H9 (cell line): ENCODE data around the gene SAG. TPM values are rescaled to one million over a fixed set of nuclear protein-coding genes. Genes with fewer than 3 reads are reported as not detected.

Source experiments
- DNase-seq: peaks from one replicate; pipeline ENCODE4 v3.0.0-alpha.2; 2017
- H2AFZ ChIP-seq: one replicate; pipeline ENCODE4 v1.6.1; 2013; ENCODE audit warnings: mild to moderate bottlenecking, low read length, control low read depth, moderate library complexity
- H2AK5ac ChIP-seq: 2 replicates; pipeline ENCODE4 v1.6.1; 2013; ENCODE audit warnings: low read length, control low read depth, mixed read lengths; ENCODE audit not compliant: insufficient read length
- H2BK120ac ChIP-seq: one replicate; pipeline ENCODE4 v1.6.1; 2013; ENCODE audit warnings: low read depth, mild to moderate bottlenecking, low read length, control low read depth, inconsistent platforms; ENCODE audit not compliant: poor library complexity, severe bottlenecking
- H2BK12ac ChIP-seq: 2 replicates; pipeline ENCODE4 v1.6.1; 2013; ENCODE audit warnings: low read length, control low read depth, mixed read lengths, low read depth; ENCODE audit not compliant: insufficient read length
- H2BK15ac ChIP-seq: 2 replicates; pipeline ENCODE4 v1.6.1; 2013; ENCODE audit warnings: low read depth, low read length, control low read depth
- H2BK20ac ChIP-seq: one replicate; pipeline ENCODE4 v1.6.1; 2013; ENCODE audit warnings: low read depth, mild to moderate bottlenecking, low read length, control low read depth, inconsistent platforms; ENCODE audit not compliant: poor library complexity, severe bottlenecking
- H2BK5ac ChIP-seq: 2 replicates; pipeline ENCODE4 v1.6.1; 2013; ENCODE audit warnings: low read length, control low read depth, mixed read lengths; ENCODE audit not compliant: insufficient read length
- H3K14ac ChIP-seq: 2 replicates; pipeline ENCODE4 v1.6.1; 2013; ENCODE audit warnings: low read length, control low read depth; ENCODE audit not compliant: insufficient read depth
- H3K18ac ChIP-seq: 2 replicates; pipeline ENCODE4 v1.6.1; 2013; ENCODE audit warnings: low read depth, mild to moderate bottlenecking, mixed read lengths, low read length, control low read depth; ENCODE audit not compliant: insufficient read length
- H3K23ac ChIP-seq: 2 replicates; pipeline ENCODE4 v1.6.1; 2013; ENCODE audit warnings: low read length, control low read depth, mixed read lengths, low read depth; ENCODE audit not compliant: insufficient read length
- H3K23me2 ChIP-seq: 2 replicates; pipeline ENCODE4 v1.6.1; 2013; ENCODE audit warnings: low read depth, mild to moderate bottlenecking, mixed read lengths, low read length, control low read depth; ENCODE audit not compliant: insufficient read length, poor library complexity, severe bottlenecking
- H3K27ac ChIP-seq: 2 replicates; pipeline ENCODE4 v1.5.1; 2013; ENCODE audit warnings: low read length, control low read depth, mixed read lengths, low read depth; ENCODE audit not compliant: insufficient read length
- H3K27me3 ChIP-seq: 2 replicates; pipeline ENCODE4 v1.6.1; 2013; ENCODE audit warnings: low read length, control low read depth, inconsistent platforms; ENCODE audit not compliant: insufficient read depth
- H3K4ac ChIP-seq: 2 replicates; pipeline ENCODE4 v1.6.1; 2013; ENCODE audit warnings: low read depth, mild to moderate bottlenecking, control low read depth, inconsistent platforms, low read length, moderate library complexity
- H3K4me1 ChIP-seq: 2 replicates; pipeline ENCODE4 v1.6.1; 2013; ENCODE audit warnings: low read length, control low read depth, inconsistent platforms; ENCODE audit not compliant: insufficient read depth
- H3K4me2 ChIP-seq: 2 replicates; pipeline ENCODE4 v1.6.1; 2013; ENCODE audit warnings: low read length, control low read depth, mixed read lengths; ENCODE audit not compliant: insufficient read length, insufficient read depth
- H3K56ac ChIP-seq: 2 replicates; pipeline ENCODE4 v1.6.1; 2013; ENCODE audit warnings: low read depth, mild to moderate bottlenecking, mixed read lengths, low read length, control low read depth; ENCODE audit not compliant: insufficient read length
- H3K79me1 ChIP-seq: 2 replicates; pipeline ENCODE4 v1.6.1; 2013; ENCODE audit warnings: low read depth, mild to moderate bottlenecking, moderate library complexity, low read length, control low read depth, inconsistent platforms; ENCODE audit not compliant: insufficient read depth, poor library complexity, severe bottlenecking
- H3K79me2 ChIP-seq: 2 replicates; pipeline ENCODE4 v1.6.1; 2013; ENCODE audit warnings: low read length, control low read depth, inconsistent platforms; ENCODE audit not compliant: insufficient read depth
- H3K9ac ChIP-seq: 2 replicates; pipeline ENCODE4 v1.6.1; 2013; ENCODE audit warnings: low read length, control low read depth, mixed read lengths; ENCODE audit not compliant: insufficient read length; ENCODE audit errors: extremely low read depth
- H3K9me3 ChIP-seq: one replicate; pipeline ENCODE4 v1.6.1; 2013; ENCODE audit warnings: low read depth, low read length, inconsistent platforms; ENCODE audit not compliant: control insufficient read depth
- H3T11ph ChIP-seq: one replicate; pipeline ENCODE4 v1.6.1; 2013; ENCODE audit warnings: mild to moderate bottlenecking, low read length, control low read depth, inconsistent platforms
- H4K20me1 ChIP-seq: one replicate; pipeline ENCODE4 v1.6.1; 2013; ENCODE audit not compliant: control insufficient read depth, insufficient read length, insufficient read depth
- H4K5ac ChIP-seq: 2 replicates; pipeline ENCODE4 v1.6.1; 2013; ENCODE audit warnings: low read depth, mild to moderate bottlenecking, mixed read lengths, low read length, control low read depth; ENCODE audit not compliant: insufficient read length
- H4K8ac ChIP-seq: replicated peaks from 2 replicates; pipeline ENCODE4 v1.6.1; 2013; ENCODE audit warnings: low read length, control low read depth, mixed read lengths, low read depth; ENCODE audit not compliant: insufficient read length
- H4K91ac ChIP-seq: 2 replicates; pipeline ENCODE4 v1.6.1; 2013; ENCODE audit warnings: low read depth, mild to moderate bottlenecking, moderate library complexity, mixed read lengths, low read length, control low read depth; ENCODE audit not compliant: insufficient read length
- H3K27ac Mint-ChIP-seq, 3 experiments: 2 replicates in 2 of 3; 3 replicates in 1 of 3; pipeline ENCODE4 v1.8.0; 2020 to 2021; ENCODE audit warnings: mixed read lengths in 3 of 3, mild to moderate bottlenecking in 1 of 3, moderate library complexity in 1 of 3
- H3K27me3 Mint-ChIP-seq: 2 replicates; pipeline ENCODE4 v1.8.0; 2021; ENCODE audit warnings: low read depth, mild to moderate bottlenecking, moderate library complexity, mixed read lengths
- H3K36me3 Mint-ChIP-seq, 3 experiments: 2 replicates in 2 of 3; 3 replicates in 1 of 3; pipeline ENCODE4 v1.8.0; 2020 to 2021; ENCODE audit warnings: low read depth in 3 of 3, mixed read lengths in 3 of 3; ENCODE audit not compliant: insufficient read depth in 1 of 3
- H3K4me1 Mint-ChIP-seq, 2 experiments: 2 replicates each; pipeline ENCODE4 v1.8.0; 2020; ENCODE audit warnings: mixed read lengths in 2 of 2
- H3K4me3 Mint-ChIP-seq, 2 experiments: 2 replicates in 1 of 2; 3 replicates in 1 of 2; pipeline ENCODE4 v1.8.0; 2020 to 2021; ENCODE audit warnings: mild to moderate bottlenecking in 2 of 2, mixed read lengths in 2 of 2, moderate library complexity in 1 of 2
- H3K9me3 Mint-ChIP-seq, 2 experiments: 2 replicates in 1 of 2; 3 replicates in 1 of 2; pipeline ENCODE4 v1.8.0; 2020; ENCODE audit warnings: mild to moderate bottlenecking in 2 of 2, mixed read lengths in 2 of 2, moderate library complexity in 1 of 2
- WGBS: extraction: QIAGEN DNeasy Blood & Tissue Kit; methylation state at CpG from one replicate; pipeline ENCODE4 v1.1.7; 2013; ENCODE audit warnings: missing lambda C conversion rate, low lambda C conversion rate, mixed read lengths; ENCODE audit not compliant: insufficient read length; ENCODE audit errors: extremely low coverage; 5-methylcytosine and 5-hydroxymethylcytosine counted together
- total RNA-seq: library from RNA; stranded (reverse); gene quantifications from 2 replicates; pipeline ENCODE4 v1.2.1, GENCODE V29; 2021
- TF ChIP-seq, protein P1 (sequence below): fragments of 200-600 bp; sonication (generic); conservative IDR thresholded peaks from 3 replicates; pipeline ENCODE4 v1.8.0; 2021; ENCODE audit warnings: antibody characterized with exemption, mild to moderate bottlenecking

Gene SAG
- total RNA-seq, 1 experiment from 2014 or later: not detected

DNA sequence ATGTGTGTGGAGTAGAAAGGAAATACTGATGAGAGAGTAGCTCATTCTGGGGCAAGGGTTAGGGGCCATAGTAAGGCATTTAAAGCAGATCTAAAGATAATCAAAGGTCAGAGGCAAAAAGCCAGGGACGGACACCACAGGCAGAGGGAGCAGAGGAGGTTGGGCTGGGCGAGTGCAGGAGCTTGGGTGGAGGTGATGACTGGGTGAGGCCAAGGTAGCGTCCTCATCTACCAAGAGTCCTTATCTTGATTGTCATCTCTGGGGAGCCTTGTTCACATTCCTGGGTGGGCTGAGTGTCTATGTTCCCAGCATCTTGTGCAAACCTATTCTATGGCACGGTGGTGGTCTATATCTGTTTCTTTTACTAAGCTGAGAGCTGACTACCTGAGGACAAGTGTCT, 26.1 kb upstream of the SAG start:
- no peak overlapping the region for H2AFZ ChIP-seq
- H3T11ph ChIP-seq: no peak overlapping the region
- H3K4me1 ChIP-seq: no peaks in the 10 kb centered on the region
- TF ChIP-seq, protein P1, sequence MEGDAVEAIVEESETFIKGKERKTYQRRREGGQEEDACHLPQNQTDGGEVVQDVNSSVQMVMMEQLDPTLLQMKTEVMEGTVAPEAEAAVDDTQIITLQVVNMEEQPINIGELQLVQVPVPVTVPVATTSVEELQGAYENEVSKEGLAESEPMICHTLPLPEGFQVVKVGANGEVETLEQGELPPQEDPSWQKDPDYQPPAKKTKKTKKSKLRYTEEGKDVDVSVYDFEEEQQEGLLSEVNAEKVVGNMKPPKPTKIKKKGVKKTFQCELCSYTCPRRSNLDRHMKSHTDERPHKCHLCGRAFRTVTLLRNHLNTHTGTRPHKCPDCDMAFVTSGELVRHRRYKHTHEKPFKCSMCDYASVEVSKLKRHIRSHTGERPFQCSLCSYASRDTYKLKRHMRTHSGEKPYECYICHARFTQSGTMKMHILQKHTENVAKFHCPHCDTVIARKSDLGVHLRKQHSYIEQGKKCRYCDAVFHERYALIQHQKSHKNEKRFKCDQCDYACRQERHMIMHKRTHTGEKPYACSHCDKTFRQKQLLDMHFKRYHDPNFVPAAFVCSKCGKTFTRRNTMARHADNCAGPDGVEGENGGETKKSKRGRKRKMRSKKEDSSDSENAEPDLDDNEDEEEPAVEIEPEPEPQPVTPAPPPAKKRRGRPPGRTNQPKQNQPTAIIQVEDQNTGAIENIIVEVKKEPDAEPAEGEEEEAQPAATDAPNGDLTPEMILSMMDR: no peak
- H2AK5ac ChIP-seq: no peak overlapping the region
- H2BK15ac ChIP-seq: no peak overlapping the region
- DNase-seq: no peak
- no peak overlapping the region for H3K56ac ChIP-seq
- H2BK12ac ChIP-seq: no peak overlapping the region
- no peak overlapping the region for H4K5ac ChIP-seq
- no peak overlapping the region for H3K4me3 Mint-ChIP-seq
- no peaks in the 10 kb centered on the region for H3K79me1 ChIP-seq
- no peak overlapping the region for H3K9ac ChIP-seq
- no peak overlapping the region for H3K23ac ChIP-seq
- no peak overlapping the region for H3K4me2 ChIP-seq
- no peak overlapping the region for H3K4ac ChIP-seq
- no peak overlapping the region for H4K91ac ChIP-seq
- no peak overlapping the region for H3K14ac ChIP-seq
- no peak overlapping the region for H2BK120ac ChIP-seq
- peaks cover 35 to 90% (median 66%) of the 10 kb centered on the region in 3 experiments; a peak in 6 of 7 replicates for H3K36me3 Mint-ChIP-seq
- H3K18ac ChIP-seq: no peak overlapping the region
- no peaks in the 10 kb centered on the region for H3K79me2 ChIP-seq
- no peak overlapping the region for H3K27ac ChIP-seq
- no peaks in the 10 kb centered on the region for H3K27me3 Mint-ChIP-seq
- H2BK5ac ChIP-seq: no peak overlapping the region
- no peak overlapping the region for H2BK20ac ChIP-seq
- no peaks in the 10 kb centered on the region for H3K9me3 ChIP-seq
- H3K27me3 ChIP-seq: no peaks in the 10 kb centered on the region
- H4K20me1 ChIP-seq: no peaks in the 10 kb centered on the region
- no peaks in the 10 kb centered on the region for H3K9me3 Mint-ChIP-seq
- H3K4me1 Mint-ChIP-seq: no peaks in the 10 kb centered on the region
- H4K8ac ChIP-seq: no peak overlapping the region
- H3K23me2 ChIP-seq: no peaks in the 10 kb centered on the region
- H3K27ac Mint-ChIP-seq: no peak overlapping the region
- WGBS: no CpG with 5 or more reads among the region's 4 CpGs
